ENCODE measurements around the gene CD38.
"Not testable (repeated sequence)": the region's sequence is repeated elsewhere in the genome, so short reads cannot be mapped to it uniquely, and the experiment has no call there.

CD38 gene

GRCh38 chr4:15832523-15833451 is 54.7 kb downstream of the CD38 start:
- H3K4me3 ChIP-seq (ENCODE audit: low read length), result no peak overlapping the region
- no peak for TF ChIP-seq CTCF (conservative IDR thresholded peaks at IDR 0.05; ENCODE audit: low read length)
- no peak for DNase-seq (ENCODE audit: low read depth)

GRCh38 chr4:15833801-15834200 is 55.7 kb downstream of the CD38 start:
- no peak overlapping the region for H3K4me3 ChIP-seq (ENCODE audit: low read length)
- DNase-seq (ENCODE audit: low read depth), result no peak
- TF ChIP-seq CTCF (conservative IDR thresholded peaks at IDR 0.05; ENCODE audit: low read length), result no peak

- no peak for DNase-seq (ENCODE audit: low read depth)
- H3K4me3 ChIP-seq (ENCODE audit: low read length), result no peak overlapping the region
- TF ChIP-seq CTCF (conservative IDR thresholded peaks at IDR 0.05; ENCODE audit: low read length), result no peak
Measured at GRCh38 chr4:15836362-15836761, 58.2 kb downstream of the CD38 start.

- DNase-seq (ENCODE audit: low read depth), result no peak
- H3K4me3 ChIP-seq (ENCODE audit: low read length), result no peak overlapping the region
- TF ChIP-seq CTCF (conservative IDR thresholded peaks at IDR 0.05; ENCODE audit: low read length), result no peak
Measured at GRCh38 chr4:15837591-15837990, 59.5 kb downstream of the CD38 start.

GRCh38 chr4:15841194-15841730 is 63.1 kb downstream of the CD38 start:
- not testable (repeated sequence) for H3K4me3 ChIP-seq (ENCODE audit: low read length); DNase-seq (ENCODE audit: low read depth)

GRCh38 chr4:15847746-15848145 is 69.6 kb downstream of the CD38 start:
- H3K4me3 ChIP-seq (ENCODE audit: low read length), result no peak overlapping the region
- no peak for TF ChIP-seq CTCF (conservative IDR thresholded peaks at IDR 0.05; ENCODE audit: low read length)
- no peak for DNase-seq (ENCODE audit: low read depth)

- no peak for DNase-seq (ENCODE audit: low read depth)
- TF ChIP-seq CTCF (conservative IDR thresholded peaks at IDR 0.05; ENCODE audit: low read length), result no peak
- no peak overlapping the region for H3K4me3 ChIP-seq (ENCODE audit: low read length)
Measured at GRCh38 chr4:15848191-15848842, 70.2 kb downstream of the CD38 start.

Measured in AG10803 (cell line).